ENCODE results near the gene FAM153A.
"Not testable (repeated sequence)": the region's sequence is repeated elsewhere in the genome, so short reads cannot be mapped to it uniquely, and the experiment has no call there.

The FAM153A gene

DNA sequence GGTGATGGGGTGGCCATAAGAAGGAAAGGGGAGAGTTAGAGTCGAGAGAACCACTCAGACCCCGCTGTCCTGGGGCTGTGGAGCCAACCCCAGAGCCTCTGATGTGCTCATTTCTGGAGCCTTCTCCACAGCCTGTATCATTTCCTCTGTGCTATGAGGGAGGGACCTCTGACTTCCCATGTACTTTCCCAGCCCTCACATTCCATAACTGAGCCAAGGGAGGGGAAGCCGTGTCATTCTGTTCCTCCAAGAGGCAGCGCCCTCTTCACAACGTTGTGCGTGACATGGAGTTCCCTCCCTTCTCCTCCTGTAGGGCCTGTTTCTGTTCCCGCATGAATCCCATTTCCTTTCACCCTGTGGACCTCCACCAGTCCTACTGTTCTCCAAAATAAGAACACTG, 57.8 kb downstream of the FAM153A start:
- DNase-seq (ENCODE audit: low read depth): not testable (repeated sequence)

DNA sequence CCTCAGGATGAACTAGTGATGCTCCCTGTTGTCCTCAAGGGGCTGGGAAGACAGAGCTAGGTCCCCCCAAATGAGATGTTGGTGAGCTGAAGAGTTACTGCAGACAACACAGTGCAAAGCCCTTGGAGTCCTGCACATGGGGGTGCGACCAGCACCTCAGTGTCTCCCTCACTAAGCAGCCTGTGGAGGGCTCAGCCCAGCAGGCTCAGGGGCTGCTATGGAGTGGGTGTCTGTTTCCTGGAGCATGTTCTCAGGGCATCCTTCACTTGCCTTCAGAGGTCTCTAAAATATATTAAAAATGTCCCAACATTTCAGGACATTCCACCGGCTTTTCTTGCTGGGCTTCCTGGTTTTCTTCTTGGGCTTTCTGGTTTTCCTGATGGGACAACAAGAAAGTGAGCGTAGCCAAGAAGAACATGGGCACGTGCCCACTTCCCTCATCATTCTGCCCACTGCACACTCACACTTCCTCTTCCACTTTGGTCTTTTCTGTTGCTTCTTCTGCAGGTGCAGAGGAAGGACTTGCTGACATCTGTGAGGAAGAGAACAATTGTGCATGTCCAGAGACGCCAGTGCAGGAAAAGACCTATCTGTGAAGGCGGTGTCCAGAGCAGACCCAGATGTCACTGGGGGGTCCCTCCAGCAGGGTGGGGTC, 58.7 kb downstream of the FAM153A start:
- not testable (repeated sequence) for DNase-seq (ENCODE audit: low read depth)

DNA sequence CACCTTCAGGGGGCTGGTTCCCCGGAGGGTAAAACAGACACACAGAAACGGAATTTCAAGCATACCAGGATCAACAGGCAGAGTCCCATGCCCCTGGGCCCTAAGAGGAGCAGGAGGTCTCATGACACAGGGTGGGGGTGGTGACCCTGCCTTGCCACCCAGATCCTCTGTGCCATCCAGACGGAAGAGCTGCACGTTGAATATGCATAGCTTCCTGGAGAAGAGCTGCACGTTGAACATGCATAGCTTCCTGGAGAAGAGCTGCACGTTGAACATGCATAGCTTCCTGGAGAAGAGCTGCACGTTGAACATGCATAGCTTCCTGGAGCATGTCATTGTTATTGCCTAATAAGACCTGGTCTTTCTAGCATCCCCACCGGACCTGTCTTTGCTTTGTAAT, 59.9 kb downstream of the FAM153A start:
- not testable (repeated sequence) for DNase-seq (ENCODE audit: low read depth)

DNA sequence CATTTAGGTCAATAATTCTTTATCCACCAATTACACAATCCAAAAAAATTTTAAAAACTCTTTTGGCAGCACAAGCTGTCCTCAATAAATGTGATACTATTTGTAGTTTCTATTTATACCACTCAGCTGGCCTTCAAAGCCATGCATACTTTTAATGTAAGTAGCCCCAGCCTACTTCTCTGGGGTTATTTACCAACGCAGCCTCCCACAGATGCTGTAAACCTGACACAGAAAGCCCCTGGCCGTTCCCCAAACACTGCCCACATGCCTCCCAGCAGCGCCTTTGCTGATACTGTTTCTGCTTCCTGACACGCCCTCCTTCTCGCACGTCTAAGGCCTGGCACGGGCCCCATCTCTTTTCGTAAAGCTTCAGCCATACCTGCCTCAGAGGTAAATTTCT, 62.7 kb downstream of the FAM153A start:
- DNase-seq (ENCODE audit: low read depth): not testable (repeated sequence)

DNA sequence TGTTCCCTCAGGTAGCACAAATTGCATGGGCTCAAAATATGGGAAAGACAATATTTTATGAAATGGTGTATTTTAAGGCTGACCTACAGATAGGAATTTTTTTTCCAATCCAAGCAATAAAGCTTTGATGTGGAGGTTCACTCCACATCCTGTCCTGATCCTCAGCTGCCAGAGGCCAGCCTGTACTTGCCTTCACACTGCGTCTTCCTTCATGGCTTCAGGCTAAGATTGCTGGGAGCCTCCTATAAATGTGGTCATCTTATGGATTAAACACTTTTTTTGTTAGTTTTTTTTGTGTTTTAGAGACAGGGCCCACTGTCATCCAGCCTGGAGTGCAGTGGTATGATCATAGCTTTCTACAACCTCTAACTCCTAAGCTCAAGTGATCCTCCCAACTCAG, 67.3 kb downstream of the FAM153A start:
- DNase-seq (ENCODE audit: low read depth): not testable (repeated sequence)

DNA sequence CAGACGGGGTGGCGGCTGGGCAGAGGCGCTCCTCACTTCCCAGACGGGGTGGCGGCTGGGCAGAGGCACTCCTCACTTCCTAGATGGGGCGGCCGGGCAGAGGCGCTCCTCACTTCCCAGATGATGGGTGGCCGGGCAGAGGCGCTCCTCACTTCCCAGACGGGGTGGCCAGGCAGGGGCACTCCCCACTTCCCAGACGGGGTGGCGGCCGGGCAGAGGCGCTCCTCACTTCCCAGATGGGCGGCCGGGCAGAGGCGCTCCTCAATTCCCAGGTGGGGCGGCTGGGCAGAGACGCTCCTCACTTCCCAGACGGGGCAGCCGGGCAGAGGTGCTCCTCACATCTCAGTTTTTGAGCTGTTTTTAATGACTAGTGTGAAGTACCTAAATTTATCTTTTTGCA, 86.6 kb downstream of the FAM153A start:
- DNase-seq (ENCODE audit: low read depth): not testable (repeated sequence)

DNA sequence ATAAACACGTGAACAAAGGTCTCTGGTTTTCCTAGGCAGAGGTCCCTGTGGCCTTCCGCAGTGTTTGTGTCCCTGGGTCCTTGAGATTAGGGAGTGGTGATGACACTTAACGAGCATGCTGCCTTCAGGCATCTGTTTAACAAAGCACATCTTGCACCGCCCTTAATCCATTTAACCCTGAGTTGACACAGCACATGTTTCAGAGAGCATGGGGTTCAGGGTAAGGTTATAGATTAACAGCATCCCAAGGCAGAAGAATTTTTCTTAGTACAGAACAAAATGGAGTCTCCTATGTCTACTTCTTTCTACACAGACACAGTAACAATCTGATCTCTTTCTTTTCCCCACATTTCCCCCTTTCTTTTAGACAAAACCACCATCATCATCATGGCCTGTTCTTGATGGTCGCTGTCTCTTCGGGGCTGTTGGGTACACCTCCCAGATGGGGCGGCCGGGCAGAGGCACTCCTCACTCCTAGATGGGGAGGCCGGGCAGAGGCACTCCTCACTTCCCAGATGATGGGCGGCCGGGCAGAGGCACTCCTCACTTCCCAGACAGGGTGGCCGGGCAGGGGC, 87.3 kb downstream of the FAM153A start:
- not testable (repeated sequence) for DNase-seq (ENCODE audit: low read depth)

DNA sequence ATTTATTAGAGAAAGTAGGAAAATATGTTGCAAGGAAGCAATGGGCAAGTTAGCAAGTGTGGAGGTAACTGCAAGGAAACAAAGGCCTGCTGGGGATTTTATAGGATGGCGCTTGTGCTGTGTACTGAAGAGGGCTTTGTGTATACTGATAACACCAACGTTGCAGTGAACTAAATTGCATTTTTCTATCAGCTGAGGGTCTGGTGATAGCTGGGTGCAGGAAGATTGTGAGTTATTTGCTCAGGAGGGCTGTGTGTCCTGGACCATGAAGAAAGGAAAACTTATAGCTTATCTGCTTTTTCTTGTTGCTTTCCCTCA, 88.2 kb downstream of the FAM153A start:
- not testable (repeated sequence) for DNase-seq (ENCODE audit: low read depth)

DNA sequence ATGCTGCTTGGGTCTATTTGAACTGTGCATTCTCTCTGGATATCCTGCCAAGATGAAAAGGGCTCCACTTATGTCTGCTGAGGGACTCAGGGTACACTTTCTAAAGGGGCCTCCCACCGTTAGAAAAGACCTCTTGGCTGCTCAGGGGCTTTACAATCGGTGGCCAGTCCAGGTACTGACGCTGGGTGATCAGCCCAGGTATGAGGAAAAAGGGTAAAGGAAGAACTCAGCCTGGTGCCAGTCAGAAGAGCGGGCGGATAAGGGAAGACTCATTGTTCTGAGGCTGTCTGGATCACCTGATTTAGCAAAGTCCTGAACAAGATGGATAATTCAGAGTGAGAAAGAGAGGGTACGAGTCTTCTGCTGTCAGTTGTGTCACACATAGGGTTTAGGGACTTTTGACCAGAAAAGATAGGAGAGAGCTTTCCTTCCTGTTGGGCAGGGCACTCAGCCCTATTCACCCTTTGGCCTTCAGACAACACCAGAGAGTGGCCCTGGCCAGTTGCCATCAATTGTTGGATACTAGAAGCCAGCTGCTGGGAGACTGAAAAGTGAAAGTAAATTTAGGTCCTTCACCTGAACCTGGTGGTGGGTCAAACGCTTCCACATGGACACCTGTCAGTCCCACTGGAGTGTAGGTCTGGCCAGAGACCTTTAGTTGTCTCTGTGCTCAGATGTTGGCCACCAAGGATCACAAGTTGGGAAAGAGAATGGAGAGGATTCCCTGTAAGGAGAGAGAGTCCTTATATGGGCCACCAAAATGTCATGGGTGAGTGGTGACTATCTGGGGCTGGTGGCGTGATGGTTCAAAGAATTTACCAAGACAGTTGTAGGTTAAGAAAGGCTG, 88.8 kb downstream of the FAM153A start:
- DNase-seq (ENCODE audit: low read depth): not testable (repeated sequence)

DNA sequence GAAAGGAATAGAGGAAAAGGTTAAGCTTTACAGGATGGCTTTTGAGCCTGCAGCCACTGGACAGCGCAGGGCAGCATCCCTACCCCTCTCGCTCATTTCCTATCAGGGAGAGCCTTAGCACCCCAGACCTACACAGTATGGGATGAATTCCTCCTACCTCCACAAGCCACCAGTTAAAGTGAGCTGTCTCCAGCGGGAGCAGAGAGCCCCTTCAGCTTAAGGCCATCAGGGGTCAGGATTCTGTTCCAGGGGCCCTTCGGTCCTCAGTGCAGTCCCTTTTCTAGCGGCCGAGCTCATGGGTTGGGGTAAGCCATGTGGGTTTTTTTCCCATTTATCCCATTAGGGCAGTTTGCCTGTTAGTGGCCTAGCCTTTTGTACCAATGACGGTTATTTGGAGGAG, 89.7 kb downstream of the FAM153A start:
- DNase-seq (ENCODE audit: low read depth): not testable (repeated sequence)

DNA sequence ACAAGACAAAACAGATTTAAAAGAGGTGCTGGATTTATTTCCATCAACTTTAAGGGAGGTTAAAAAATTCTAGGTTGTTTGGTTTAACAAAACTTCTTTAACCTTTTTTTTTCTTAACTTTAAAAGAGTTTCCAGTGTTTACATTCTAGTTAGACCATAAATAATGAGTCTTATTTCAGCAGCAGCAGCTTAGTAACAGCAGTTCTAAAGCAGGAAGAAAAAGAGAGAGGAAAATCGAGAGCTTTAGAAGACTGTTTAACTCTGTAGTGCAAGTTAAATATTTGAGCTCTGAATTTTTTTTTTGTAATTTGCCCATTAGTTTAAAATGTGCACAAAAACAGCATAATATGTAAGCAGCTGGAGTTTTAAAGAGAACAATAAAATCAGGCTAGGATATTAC, 90.2 kb downstream of the FAM153A start:
- not testable (repeated sequence) for DNase-seq (ENCODE audit: low read depth)

DNA sequence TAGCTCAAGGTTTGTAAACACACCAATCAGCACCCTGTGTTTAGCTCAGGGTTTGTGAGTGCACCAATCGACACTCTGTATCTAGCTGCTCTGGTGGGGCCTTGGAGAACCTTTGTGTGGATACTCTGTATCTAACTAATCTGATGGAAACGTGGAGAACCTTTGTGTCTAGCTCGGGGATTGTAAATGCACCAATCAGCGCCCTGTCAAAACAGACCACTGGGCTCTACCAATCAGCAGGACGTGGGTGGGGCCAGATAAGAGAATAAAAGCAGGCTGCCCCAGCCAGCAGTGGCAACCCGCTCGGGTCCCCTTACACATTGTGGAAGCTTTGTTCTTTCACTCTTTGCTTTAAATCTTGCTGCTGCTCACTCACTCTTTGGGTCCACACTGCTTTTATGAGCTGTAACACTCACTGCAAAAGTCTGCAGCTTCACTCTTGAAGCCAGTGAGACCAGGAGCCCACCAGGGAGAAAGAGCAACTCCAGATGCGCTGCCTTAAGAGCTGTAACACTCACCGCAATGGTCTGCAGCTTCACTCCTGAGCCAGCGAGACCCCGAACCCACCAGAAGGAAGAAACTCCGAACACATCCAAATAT, 93.6 kb downstream of the FAM153A start:
- not testable (repeated sequence) for DNase-seq (ENCODE audit: low read depth)

DNA sequence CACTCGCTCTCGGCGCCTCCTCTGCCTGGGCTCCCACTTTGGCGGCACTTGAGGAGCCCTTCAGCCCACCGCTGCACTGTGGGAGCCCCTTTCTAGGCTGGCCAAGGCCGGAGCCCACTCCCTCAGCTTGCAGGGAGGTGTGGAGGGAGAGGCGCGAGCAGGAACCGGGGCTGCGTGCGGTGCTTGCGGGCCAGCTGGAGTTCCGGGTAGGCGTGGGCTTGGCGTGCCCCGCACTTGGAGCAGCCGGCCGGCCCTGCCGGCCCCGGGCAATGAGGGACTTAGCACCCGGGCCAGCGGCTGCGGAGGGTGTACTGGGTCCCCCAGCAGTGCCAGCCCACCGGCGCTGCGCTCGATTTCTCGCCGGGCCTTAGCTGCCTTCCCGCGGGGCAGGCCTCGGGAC, 94.6 kb downstream of the FAM153A start:
- not testable (repeated sequence) for DNase-seq (ENCODE audit: low read depth)

DNA sequence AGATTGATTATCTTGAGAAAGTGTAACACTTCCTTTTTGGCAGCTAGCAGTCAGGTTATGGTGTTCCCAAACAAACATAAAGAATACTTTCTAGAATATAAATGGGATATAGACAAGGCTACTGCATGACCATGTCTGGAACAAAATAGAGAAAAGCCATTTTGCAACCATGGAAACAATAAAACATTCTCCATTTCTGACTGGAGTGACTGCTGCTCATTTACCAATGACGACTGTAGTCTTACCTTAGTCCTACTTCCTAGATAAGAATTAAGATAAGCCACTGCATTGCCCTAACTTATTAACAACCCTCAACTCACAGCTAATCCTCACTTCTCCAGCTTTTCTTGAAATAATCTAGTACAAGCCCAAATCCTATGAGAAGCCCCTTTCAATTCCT, 100.8 kb downstream of the FAM153A start:
- not testable (repeated sequence) for DNase-seq (ENCODE audit: low read depth)

All from T follicular helper cell (primary cell).